Progenitor cell of endocrine pancreas (in vitro differentiated cells): ENCODE results near the gene SPEM1. TPM values are rescaled to one million over a fixed set of nuclear protein-coding genes. Genes with fewer than 3 reads are reported as not detected.

Source experiments
- DNase-seq: peaks from one replicate; pipeline ENCODE4 v3.0.0; 2021; ENCODE audit warnings: low spot score; ENCODE audit not compliant: unreplicated experiment
- H3K27ac Mint-ChIP-seq: 2 replicates; pipeline ENCODE4 v1.8.0; 2021; ENCODE audit warnings: mild to moderate bottlenecking, moderate library complexity, mixed read lengths
- H3K27me3 Mint-ChIP-seq: 2 replicates; pipeline ENCODE4 v1.8.0; 2021; ENCODE audit warnings: mixed read lengths
- H3K36me3 Mint-ChIP-seq: 2 replicates; pipeline ENCODE4 v1.8.0; 2022; ENCODE audit warnings: mixed read lengths; ENCODE audit not compliant: insufficient read depth
- H3K4me1 Mint-ChIP-seq: 2 replicates; pipeline ENCODE4 v1.8.0; 2021; ENCODE audit warnings: low read depth, mixed read lengths
- H3K4me3 Mint-ChIP-seq: 2 replicates; pipeline ENCODE4 v1.8.0; 2021; ENCODE audit warnings: low read depth, mild to moderate bottlenecking, moderate library complexity, mixed read lengths
- H3K9me3 Mint-ChIP-seq: 2 replicates; pipeline ENCODE4 v1.8.0; 2021; ENCODE audit warnings: low read depth, mixed read lengths
- CTCF ChIP-seq: fragments of 200-600 bp; sonication (generic); IDR thresholded peaks from one replicate; pipeline ENCODE4 v1.5.0; 2021; ENCODE audit warnings: antibody characterized with exemption, mild to moderate bottlenecking; ENCODE audit not compliant: unreplicated experiment
- total RNA-seq: library from RNA; stranded (reverse); gene quantifications from 2 replicates; pipeline ENCODE4 v1.2.1, GENCODE V29; 2021

The SPEM1 gene
- total RNA-seq, 1 donor from 2014 or later = not detected

GRCh38 chr17:7393613-7394451, 26.3 kb upstream of the SPEM1 start:
- peaks cover 5% of the 10 kb centered on the region for H3K4me1 Mint-ChIP-seq
- peak overlapping the region; percentile 82 for H3K27ac Mint-ChIP-seq
- H3K27me3 Mint-ChIP-seq = no peaks in the 10 kb centered on the region
- TF ChIP-seq CTCF = peak; percentile 45
- peak; percentile 32 for DNase-seq
- H3K9me3 Mint-ChIP-seq = no peaks in the 10 kb centered on the region
- H3K4me3 Mint-ChIP-seq = peak overlapping the region; percentile 87
- H3K36me3 Mint-ChIP-seq = peaks cover 4% of the 10 kb centered on the region

- H3K36me3 Mint-ChIP-seq = no peaks in the 10 kb centered on the region
- peaks cover 5% of the 10 kb centered on the region for H3K4me1 Mint-ChIP-seq
- peak within 1 kb of the TSS; percentile 96 for H3K27ac Mint-ChIP-seq
- peak; percentile 72 for DNase-seq
- H3K9me3 Mint-ChIP-seq = no peaks in the 10 kb centered on the region
- no peaks in the 10 kb centered on the region for H3K27me3 Mint-ChIP-seq
- peak; percentile 63 for TF ChIP-seq CTCF
- peak within 1 kb of the TSS; percentile 87 for H3K4me3 Mint-ChIP-seq
These were observed 25.5 kb upstream of the SPEM1 start, which contains the start of gene PLSCR3 for GRCh38 chr17:7394452-7395191. TSS of gene PLSCR3 (minus strand) at chr17:7394525. CDS start at chr17:7394110, 415 bp downstream.

GRCh38 chr17:7396147-7396546, 24.0 kb upstream of the SPEM1 start:
- H3K27me3 Mint-ChIP-seq = no peaks in the 10 kb centered on the region
- no peak overlapping the region for H3K27ac Mint-ChIP-seq
- peaks cover 5% of the 10 kb centered on the region for H3K4me1 Mint-ChIP-seq
- H3K4me3 Mint-ChIP-seq = peak overlapping the region; percentile 19
- no peak for DNase-seq
- H3K36me3 Mint-ChIP-seq = no peaks in the 10 kb centered on the region
- no peak for TF ChIP-seq CTCF
- no peaks in the 10 kb centered on the region for H3K9me3 Mint-ChIP-seq

- H3K4me3 Mint-ChIP-seq = no peak overlapping the region
These were observed 21.5 kb upstream of the SPEM1 start for GRCh38 chr17:7398612-7399011.

More at GRCh38 chr17:7398612-7399011, 21.5 kb upstream of the SPEM1 start:
- Mint-ChIP-seq H3K27ac (no peak overlapping the region), H3K27me3 (no peaks in the 10 kb centered on the region), H3K4me1 (peaks cover 11% of the 10 kb centered on the region), H3K36me3 (peaks cover 3% of the 10 kb centered on the region), H3K9me3 (no peaks in the 10 kb centered on the region)
- no peak for TF ChIP-seq CTCF
- no peak for DNase-seq
